Neural cell (in vitro differentiated cells): Measurements from ENCODE around the gene ITGA3.

Source experiments
- EP300 ChIP-seq: fragments of 450-650 bp; conservative IDR thresholded peaks from 2 replicates; pipeline ENCODE4 v1.6.1; 2014; ENCODE audit warnings: antibody characterized with exemption, mild to moderate bottlenecking, moderate library complexity; ENCODE audit not compliant: poor library complexity, severe bottlenecking
- EZH2 ChIP-seq: fragments of 200-600, 300-800 bp; shearing (Covaris generic), sonication (generic); IDR thresholded peaks from 2 replicates; pipeline ENCODE4 v1.6.1; 2014; ENCODE audit warnings: antibody characterized with exemption, low read length, borderline replicate concordance, mild to moderate bottlenecking; ENCODE audit not compliant: insufficient read depth, poor library complexity, severe bottlenecking
- POLR2AphosphoS5 ChIP-seq: IDR thresholded peaks from 2 replicates; pipeline ENCODE4 v1.6.1; 2012
- RAD21 ChIP-seq: fragments of 450-650 bp; conservative IDR thresholded peaks from 2 replicates; pipeline ENCODE4 v1.6.1; 2014; ENCODE audit warnings: antibody characterized with exemption, mild to moderate bottlenecking, moderate library complexity
- TAF1 ChIP-seq: IDR thresholded peaks from 2 replicates; pipeline ENCODE4 v1.6.1; 2012; ENCODE audit warnings: low read depth
- TF ChIP-seq, protein P1 (sequence below): fragments of 450-650 bp; IDR thresholded peaks from 2 replicates; pipeline ENCODE4 v1.5.1; 2014; ENCODE audit warnings: antibody characterized with exemption, mild to moderate bottlenecking, moderate library complexity; ENCODE audit not compliant: poor library complexity, severe bottlenecking

DNA sequence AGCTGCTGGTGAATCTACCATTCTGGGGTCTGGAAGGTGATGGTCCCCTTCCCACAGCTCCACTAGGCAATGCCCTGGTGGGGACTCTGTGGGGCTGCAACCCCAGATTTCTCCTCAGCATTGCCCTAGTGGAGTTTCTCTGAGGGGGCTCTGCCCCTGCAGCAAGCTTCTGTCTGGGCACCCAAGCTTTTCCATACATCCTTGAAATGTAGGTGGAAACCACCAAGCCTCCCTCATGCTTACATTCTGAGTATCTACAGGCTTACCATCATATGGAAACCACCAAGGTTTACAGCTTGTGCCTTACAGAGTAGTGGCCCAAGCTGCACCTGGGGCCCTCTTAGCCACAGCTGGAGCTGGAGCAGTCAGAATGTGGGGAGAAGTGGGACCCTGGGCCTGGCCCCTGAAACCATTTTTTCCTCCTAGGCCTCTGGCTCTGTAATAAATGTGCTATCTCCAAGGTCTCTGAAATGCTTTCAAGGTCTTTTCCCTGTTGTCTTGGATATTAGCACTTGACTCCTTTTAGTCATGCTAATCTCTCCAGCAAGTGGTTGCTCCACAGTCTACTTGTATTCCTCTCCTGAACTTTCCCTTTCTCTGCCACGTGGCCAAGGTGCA, 41.3 kb upstream of the ITGA3 start:
- TF ChIP-seq, protein P1, sequence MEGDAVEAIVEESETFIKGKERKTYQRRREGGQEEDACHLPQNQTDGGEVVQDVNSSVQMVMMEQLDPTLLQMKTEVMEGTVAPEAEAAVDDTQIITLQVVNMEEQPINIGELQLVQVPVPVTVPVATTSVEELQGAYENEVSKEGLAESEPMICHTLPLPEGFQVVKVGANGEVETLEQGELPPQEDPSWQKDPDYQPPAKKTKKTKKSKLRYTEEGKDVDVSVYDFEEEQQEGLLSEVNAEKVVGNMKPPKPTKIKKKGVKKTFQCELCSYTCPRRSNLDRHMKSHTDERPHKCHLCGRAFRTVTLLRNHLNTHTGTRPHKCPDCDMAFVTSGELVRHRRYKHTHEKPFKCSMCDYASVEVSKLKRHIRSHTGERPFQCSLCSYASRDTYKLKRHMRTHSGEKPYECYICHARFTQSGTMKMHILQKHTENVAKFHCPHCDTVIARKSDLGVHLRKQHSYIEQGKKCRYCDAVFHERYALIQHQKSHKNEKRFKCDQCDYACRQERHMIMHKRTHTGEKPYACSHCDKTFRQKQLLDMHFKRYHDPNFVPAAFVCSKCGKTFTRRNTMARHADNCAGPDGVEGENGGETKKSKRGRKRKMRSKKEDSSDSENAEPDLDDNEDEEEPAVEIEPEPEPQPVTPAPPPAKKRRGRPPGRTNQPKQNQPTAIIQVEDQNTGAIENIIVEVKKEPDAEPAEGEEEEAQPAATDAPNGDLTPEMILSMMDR, result no peak
- TF ChIP-seq RAD21, result no peak
- TF ChIP-seq TAF1, result no peak
- TF ChIP-seq POLR2AphosphoS5, result no peak
- no peak for TF ChIP-seq EP300
- no peak for TF ChIP-seq EZH2
